OCI-LY1 (cell line): ENCODE results near the gene CD70.
"Not testable (repeated sequence)": the region's sequence is repeated elsewhere in the genome, so short reads cannot be mapped to it uniquely, and the experiment has no call there.

ENCODE experiments used
- H2AFZ ChIP-seq: fragments of 200-600 bp; sonication (generic), shearing (Covaris generic); 2 replicates; pipeline ENCODE4 v1.6.0; 2014; ENCODE audit warnings: antibody characterized with exemption, mild to moderate bottlenecking, low read length
- H3F3A ChIP-seq: fragments of 200-600 bp; sonication (generic), shearing (Covaris generic); 2 replicates; pipeline ENCODE4 v1.6.0; 2014; ENCODE audit warnings: mild to moderate bottlenecking, antibody characterized with exemption, low read length, moderate library complexity; ENCODE audit not compliant: insufficient read depth
- H3K27ac ChIP-seq: fragments of 200-600 bp; sonication (generic); 2 replicates; pipeline ENCODE4 v1.5.1; 2014; ENCODE audit warnings: low read length, mixed run types, mild to moderate bottlenecking, low read depth; ENCODE audit not compliant: poor library complexity, severe bottlenecking
- H3K27me3 ChIP-seq: fragments of 200-600 bp; sonication (generic); 2 replicates; pipeline ENCODE4 v1.6.0; 2014; ENCODE audit warnings: antibody characterized with exemption, mild to moderate bottlenecking, low read length, moderate library complexity; ENCODE audit not compliant: insufficient read depth
- H3K36me3 ChIP-seq: fragments of 200-600 bp; sonication (generic); 2 replicates; pipeline ENCODE4 v1.6.1; 2014; ENCODE audit warnings: mild to moderate bottlenecking, antibody characterized with exemption, low read length, moderate library complexity, mixed read lengths; ENCODE audit not compliant: insufficient read depth
- H3K4me1 ChIP-seq: fragments of 200-600 bp; sonication (generic); 2 replicates; pipeline ENCODE4 v1.5.1; 2014; ENCODE audit warnings: mild to moderate bottlenecking, low read length, moderate library complexity; ENCODE audit not compliant: insufficient read depth, severe bottlenecking
- H3K4me2 ChIP-seq: fragments of 200-600 bp; sonication (generic), shearing (Covaris generic); 2 replicates; pipeline ENCODE4 v1.6.1; 2014; ENCODE audit warnings: low read length
- H3K4me3 ChIP-seq: fragments of 200-600 bp; sonication (generic); 2 replicates; pipeline ENCODE4 v1.5.1; 2014; ENCODE audit warnings: low read length, low read depth, mild to moderate bottlenecking, mixed read lengths; ENCODE audit not compliant: poor library complexity, severe bottlenecking
- H3K79me2 ChIP-seq: fragments of 200-600 bp; shearing (Covaris generic); 2 replicates; pipeline ENCODE4 v1.6.1; 2016; ENCODE audit warnings: mixed run types, low read length, mixed read lengths; ENCODE audit not compliant: insufficient read depth
- H3K9ac ChIP-seq: fragments of 200-600 bp; sonication (generic), shearing (Covaris generic); 2 replicates; pipeline ENCODE4 v1.6.1; 2014; ENCODE audit warnings: mild to moderate bottlenecking, low read length, mixed read lengths
- H3K9me2 ChIP-seq: fragments of 200-600 bp; sonication (generic), shearing (Covaris generic); 2 replicates; pipeline ENCODE4 v1.6.1; 2014; ENCODE audit warnings: low read depth, mild to moderate bottlenecking, low read length, mixed read lengths
- H3K9me3 ChIP-seq: fragments of 200-600 bp; shearing (Covaris generic); 2 replicates; pipeline ENCODE4 v1.6.1; 2014; ENCODE audit warnings: low read length, mixed read lengths
- H4K20me1 ChIP-seq: fragments of 200-600 bp; sonication (generic), shearing (Covaris generic); 2 replicates; pipeline ENCODE4 v1.6.0; 2016; ENCODE audit warnings: mild to moderate bottlenecking, low read length; ENCODE audit not compliant: insufficient read depth
- CTCF ChIP-seq: fragments of 200-600 bp; sonication (generic), shearing (Covaris generic); IDR thresholded peaks from 2 replicates; pipeline ENCODE4 v1.5.1; 2017; ENCODE audit warnings: mild to moderate bottlenecking, antibody characterized with exemption, low read length, moderate library complexity, mixed read lengths
- EZH2 ChIP-seq: fragments of 200-600 bp; sonication (generic), shearing (Covaris generic); IDR thresholded peaks from 2 replicates; pipeline ENCODE4 v1.8.0; 2017; ENCODE audit warnings: borderline replicate concordance, mixed run types, mild to moderate bottlenecking, antibody characterized with exemption, low read length, moderate library complexity, mixed read lengths

The CD70 gene

GRCh38 chr19:6590827-6591319, at the start of gene CD70:
TSS of gene CD70 (minus strand) at chr19:6591150. CDS start at chr19:6591002, 148 bp downstream.
- Histone ChIP-seq H3K9ac (peak within 1 kb of the TSS; percentile 99), H3K9me3 (no peaks in the 10 kb centered on the region), H3K4me2 (peak within 1 kb of the TSS; percentile 79), H3K36me3 (peaks cover 50% of the 10 kb centered on the region), H3K79me2 (peaks cover 5% of the 10 kb centered on the region; the same call in 1 of the 2 replicates), H3K27me3 (no peaks in the 10 kb centered on the region), H3K9me2 (no peaks in the 10 kb centered on the region), H4K20me1 (no peaks in the 10 kb centered on the region), H3K27ac (peak within 1 kb of the TSS; percentile 97), H2AFZ (no peak within 1 kb of the TSS), H3K4me3 (peak within 1 kb of the TSS; percentile 91), H3F3A (0 out of 2 replicates have a peak, but pooled peaks cover 11% of the 10 kb centered on the region), H3K4me1 (peaks cover 56% of the 10 kb centered on the region)
- TF ChIP-seq EZH2, result no peak
- peak; percentile 17; the same call in 1 of the 2 replicates for TF ChIP-seq CTCF

GRCh38 chr19:6640333-6640732, 49.4 kb upstream of the CD70 start:
- not testable (repeated sequence) for H3K4me3 ChIP-seq, H3K27ac ChIP-seq, H3K9ac ChIP-seq

GRCh38 chr19:6639439-6639838, 48.5 kb upstream of the CD70 start:
- no peaks in the 10 kb centered on the region for H3K9me2 ChIP-seq
- H3K36me3 ChIP-seq, result no peaks in the 10 kb centered on the region
- H3K4me1 ChIP-seq, result peaks cover 12% of the 10 kb centered on the region
- no peak overlapping the region for H2AFZ ChIP-seq
- H3K9ac ChIP-seq, result no peak overlapping the region
- no peak for TF ChIP-seq EZH2
- H3K4me3 ChIP-seq, result no peak overlapping the region
- H3K9me3 ChIP-seq, result peaks cover under 1% of the 10 kb centered on the region; the same call in 1 of the 2 replicates
- H3K79me2 ChIP-seq, result no peaks in the 10 kb centered on the region
- H4K20me1 ChIP-seq, result no peaks in the 10 kb centered on the region
- no peak overlapping the region for H3K4me2 ChIP-seq
- no peaks in the 10 kb centered on the region; the same call in 1 of the 2 replicates for H3K27me3 ChIP-seq
- no peaks in the 10 kb centered on the region for H3F3A ChIP-seq
- no peak overlapping the region for H3K27ac ChIP-seq

More at GRCh38 chr19:6640333-6640732, 49.4 kb upstream of the CD70 start:
- not testable (repeated sequence) for H2AFZ ChIP-seq, H3K9me2 ChIP-seq, H3K9me3 ChIP-seq, H3K36me3 ChIP-seq, H4K20me1 ChIP-seq, H3K4me2 ChIP-seq, H3K27me3 ChIP-seq, H3K79me2 ChIP-seq, H3F3A ChIP-seq
- peaks cover 12% of the 10 kb centered on the region for H3K4me1 ChIP-seq

GRCh38 chr19:6633456-6633813, 42.5 kb upstream of the CD70 start:
- H3K9ac ChIP-seq, H3K4me3 ChIP-seq, H3F3A ChIP-seq, H3K27me3 ChIP-seq, H3K9me3 ChIP-seq, H3K79me2 ChIP-seq, H3K4me2 ChIP-seq, H4K20me1 ChIP-seq, H3K27ac ChIP-seq, H3K4me1 ChIP-seq, H2AFZ ChIP-seq, H3K36me3 ChIP-seq, H3K9me2 ChIP-seq: not testable (repeated sequence)
